Right lobe of liver (tissue), 6 donors: ENCODE results near the gene RUNX2. TPM values are rescaled to one million over a fixed set of nuclear protein-coding genes. Genes with fewer than 3 reads are reported as not detected.

ENCODE experiments used
- ATAC-seq, 4 donors: fragments of 200-7000 bp; cut with Tn5 transposase; one replicate each; pipeline ENCODE4 v1.9.1; 2020; ENCODE audit warnings: mild to moderate bottlenecking in 4 of 4, moderate library complexity in 4 of 4
- DNase-seq, 3 donors: peaks; one replicate each; pipeline ENCODE4 v3.0.0-alpha.2; 2020
- H3K27ac ChIP-seq, 3 donors: fragments of 200-600 bp; one replicate each; pipeline ENCODE4 v1.8.0; 2022
- H3K27me3 ChIP-seq, 2 donors: fragments of 200-600 bp; one replicate each; pipeline ENCODE4 v1.8.0; 2022
- H3K36me3 ChIP-seq, 4 donors: fragments of 200-600 bp; sonication (generic) in 1 of 4; one replicate each; pipeline versions ENCODE4 v1.5.1 to v1.8.0; 2017 to 2022; ENCODE audit warnings: control low read depth in 1 of 4
- H3K4me1 ChIP-seq, 4 donors: fragments of 200-600 bp; sonication (generic) in 1 of 4; one replicate each; pipeline versions ENCODE4 v1.5.1 to v1.8.0; 2017 to 2022; ENCODE audit warnings: control low read depth in 1 of 4
- H3K4me3 ChIP-seq, 3 donors: fragments of 200-600 bp; one replicate each; pipeline ENCODE4 v1.8.0; 2022
- H3K9me3 ChIP-seq, 4 donors: fragments of 200-600 bp; sonication (generic) in 1 of 4; one replicate each; pipeline versions ENCODE4 v1.5.1 to v1.8.0; 2017 to 2022; ENCODE audit warnings: control low read depth in 1 of 4
- POLR2A ChIP-seq: fragments of 450-650 bp; IDR thresholded peaks from one replicate; pipeline ENCODE4 v1.6.1; 2017; ENCODE audit warnings: antibody characterized with exemption, mild to moderate bottlenecking
- WGBS: methylation state at CpG from one replicate; pipeline ENCODE4 v1.1.6; 2018; ENCODE audit warnings: low coverage, low lambda C conversion rate; ENCODE audit not compliant: insufficient coverage; ENCODE audit errors: missing lambda C conversion rate; 5-methylcytosine and 5-hydroxymethylcytosine counted together
- intact Hi-C, 2 donors: fragments of 100-400 bp; cut with DNase I; formaldehyde crosslinking; loops; one replicate each; pipeline versions ENCODE4 v1.11.2 to v1.14.1; 2022
- total RNA-seq, 6 experiments: library from RNA; depleted of rRNA in 2 of 6; stranded (reverse); fragments of >200 nt in 2 of 6; fragmentation: NEBNext Ultra II Directional in 3 of 6; extraction: Animal tissue kit (Norgen Biotek cat#: 25700) in 3 of 6; gene quantifications; one replicate each; pipeline versions ENCODE4 v1.1.0 to v1.2.4, GENCODE V29; 2016 to 2023
- TF ChIP-seq, protein P1 (sequence below), 4 donors: fragments of 200-600 bp in 3 of 4; fragments of 450-650 bp in 1 of 4; IDR thresholded peaks; one replicate each; pipeline versions ENCODE4 v1.5.1 to v1.8.0; 2016 to 2022; ENCODE audit warnings: antibody characterized with exemption in 4 of 4, mild to moderate bottlenecking in 2 of 4
- donor health status: DM: no; HTN: yes; CAD: no.
- donor health status: DM: no; HTN: no; CAD: no.
- donor health status: DM: no; HTN: no; CAD: no.
- donor health status: DM: no; HTN: yes; CAD: no.
- donor health status: DM: no; HTN: yes; CAD: no.

RUNX2 gene
- total RNA-seq, 6 experiments from 2014 or later, result 0.15 to 0.80 (median 0.43) TPM

DNA sequence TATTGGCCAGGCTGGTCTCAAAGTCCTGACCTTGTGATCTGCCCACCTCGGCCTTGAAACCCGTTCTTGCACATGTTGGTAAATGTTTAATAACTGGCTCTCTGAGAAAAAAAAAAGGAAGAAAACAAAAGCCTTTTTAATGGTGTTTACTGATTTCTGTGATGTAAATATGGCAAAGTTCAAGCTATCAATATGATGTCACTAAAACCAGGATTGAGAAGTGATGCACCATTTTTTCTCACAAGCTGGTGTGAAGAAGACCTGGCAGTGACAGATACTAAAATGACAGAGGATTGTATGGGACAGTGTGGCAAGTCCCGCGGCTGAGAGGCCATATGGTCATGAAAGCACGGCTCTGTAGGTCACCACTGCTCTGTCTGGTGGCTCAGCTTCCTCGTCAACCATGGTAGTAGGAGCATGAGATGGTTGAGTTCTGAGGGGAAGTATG, 245.9 kb downstream of the RUNX2 start:
- no peak overlapping the region for H3K4me3 ChIP-seq
- H3K27ac ChIP-seq, result no peak overlapping the region
- no peaks in the 10 kb centered on the region for H3K4me1 ChIP-seq
- H3K9me3 ChIP-seq, result no peaks in the 10 kb centered on the region
- no peak for ATAC-seq
- H3K27me3 ChIP-seq, result no peaks in the 10 kb centered on the region
- 50% methylated on average over 6 of the region's 6 CpGs for WGBS
- no peak for TF ChIP-seq POLR2A
- TF ChIP-seq, protein P1, sequence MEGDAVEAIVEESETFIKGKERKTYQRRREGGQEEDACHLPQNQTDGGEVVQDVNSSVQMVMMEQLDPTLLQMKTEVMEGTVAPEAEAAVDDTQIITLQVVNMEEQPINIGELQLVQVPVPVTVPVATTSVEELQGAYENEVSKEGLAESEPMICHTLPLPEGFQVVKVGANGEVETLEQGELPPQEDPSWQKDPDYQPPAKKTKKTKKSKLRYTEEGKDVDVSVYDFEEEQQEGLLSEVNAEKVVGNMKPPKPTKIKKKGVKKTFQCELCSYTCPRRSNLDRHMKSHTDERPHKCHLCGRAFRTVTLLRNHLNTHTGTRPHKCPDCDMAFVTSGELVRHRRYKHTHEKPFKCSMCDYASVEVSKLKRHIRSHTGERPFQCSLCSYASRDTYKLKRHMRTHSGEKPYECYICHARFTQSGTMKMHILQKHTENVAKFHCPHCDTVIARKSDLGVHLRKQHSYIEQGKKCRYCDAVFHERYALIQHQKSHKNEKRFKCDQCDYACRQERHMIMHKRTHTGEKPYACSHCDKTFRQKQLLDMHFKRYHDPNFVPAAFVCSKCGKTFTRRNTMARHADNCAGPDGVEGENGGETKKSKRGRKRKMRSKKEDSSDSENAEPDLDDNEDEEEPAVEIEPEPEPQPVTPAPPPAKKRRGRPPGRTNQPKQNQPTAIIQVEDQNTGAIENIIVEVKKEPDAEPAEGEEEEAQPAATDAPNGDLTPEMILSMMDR (IDR thresholded peaks at IDR 0.05), result no peak
- H3K36me3 ChIP-seq, result no peaks in the 10 kb centered on the region
- DNase-seq, result no peak
- intact Hi-C loops, result no loop called here

DNA sequence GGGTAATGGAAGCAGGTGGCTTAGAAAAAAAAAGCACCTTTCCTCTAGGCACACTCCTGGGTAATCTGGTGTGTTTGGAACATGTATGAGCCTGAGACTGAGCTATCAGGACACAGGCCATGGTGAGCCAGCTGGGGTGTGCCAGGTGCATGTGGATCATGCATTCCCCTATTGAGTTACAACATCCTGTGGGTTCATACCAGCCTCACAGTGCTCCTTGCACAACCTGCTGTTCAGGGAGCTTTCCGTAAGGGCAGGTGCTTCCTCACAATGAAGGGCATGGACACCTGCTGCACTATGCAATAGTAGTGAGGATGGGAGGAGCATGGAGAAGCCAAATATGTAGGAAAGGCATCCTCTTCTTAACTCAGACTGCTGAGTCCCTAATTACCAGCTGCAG, 246.8 kb downstream of the RUNX2 start:
- H3K27ac ChIP-seq, result no peak overlapping the region
- H3K4me1 ChIP-seq, result no peaks in the 10 kb centered on the region
- no peaks in the 10 kb centered on the region for H3K27me3 ChIP-seq
- no CpG with 5 or more reads among the region's 1 CpG for WGBS
- H3K4me3 ChIP-seq, result no peak overlapping the region
- DNase-seq (no peak), ATAC-seq (no peak)
- TF ChIP-seq, protein P1 (IDR thresholded peaks at IDR 0.05), result no peak
- no peak for TF ChIP-seq POLR2A
- H3K36me3 ChIP-seq, result no peaks in the 10 kb centered on the region
- no peaks in the 10 kb centered on the region for H3K9me3 ChIP-seq
- intact Hi-C loops, result no loop called here

DNA sequence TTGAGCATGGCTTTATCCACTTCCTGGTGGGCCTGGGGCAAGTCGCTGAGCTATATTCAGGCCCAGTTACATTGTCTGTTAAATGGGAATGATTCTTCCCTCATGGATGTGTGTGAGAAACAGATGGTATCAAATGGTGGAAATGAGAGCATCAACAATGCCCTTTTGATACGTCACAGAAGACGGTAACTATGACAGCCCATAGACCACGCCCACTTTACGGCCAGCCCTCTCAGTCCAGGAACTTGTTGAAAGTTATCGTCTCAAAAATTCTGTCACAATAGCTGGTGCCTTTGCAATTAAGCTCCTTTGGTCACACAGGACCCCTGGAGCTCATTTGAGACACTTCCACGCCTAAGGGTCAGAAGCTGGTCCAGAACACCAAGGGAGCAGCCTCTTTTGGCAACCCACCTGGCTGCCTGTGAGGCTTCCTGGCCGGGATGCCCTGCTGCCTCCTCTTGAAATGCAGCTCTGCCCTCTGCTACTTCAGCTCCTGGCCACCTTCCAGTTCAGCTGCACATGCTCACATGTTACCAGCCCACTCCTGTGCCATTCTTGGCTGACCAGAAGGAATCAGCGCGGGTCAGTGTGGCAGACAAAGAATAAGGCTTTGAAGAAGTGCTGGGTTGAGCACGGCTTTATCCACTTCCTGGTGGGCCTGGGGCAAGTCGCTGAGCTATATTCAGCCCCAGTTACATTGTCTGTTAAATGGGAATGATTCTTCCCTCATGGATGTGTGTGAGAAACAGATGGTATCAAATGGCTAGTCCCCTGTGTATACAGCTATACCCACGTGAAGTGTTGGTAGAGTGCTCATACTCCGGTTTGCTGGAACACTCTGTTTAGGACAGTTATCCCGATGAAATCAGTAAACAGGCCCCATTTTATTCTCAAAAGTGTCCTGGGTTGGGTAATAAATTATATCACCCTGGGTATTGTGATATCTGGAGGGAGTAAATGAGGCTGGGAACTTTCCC, 248.8 kb downstream of the RUNX2 start:
- intact Hi-C loops, result no loop called here
- DNase-seq (no peak), ATAC-seq (no peak)

DNA sequence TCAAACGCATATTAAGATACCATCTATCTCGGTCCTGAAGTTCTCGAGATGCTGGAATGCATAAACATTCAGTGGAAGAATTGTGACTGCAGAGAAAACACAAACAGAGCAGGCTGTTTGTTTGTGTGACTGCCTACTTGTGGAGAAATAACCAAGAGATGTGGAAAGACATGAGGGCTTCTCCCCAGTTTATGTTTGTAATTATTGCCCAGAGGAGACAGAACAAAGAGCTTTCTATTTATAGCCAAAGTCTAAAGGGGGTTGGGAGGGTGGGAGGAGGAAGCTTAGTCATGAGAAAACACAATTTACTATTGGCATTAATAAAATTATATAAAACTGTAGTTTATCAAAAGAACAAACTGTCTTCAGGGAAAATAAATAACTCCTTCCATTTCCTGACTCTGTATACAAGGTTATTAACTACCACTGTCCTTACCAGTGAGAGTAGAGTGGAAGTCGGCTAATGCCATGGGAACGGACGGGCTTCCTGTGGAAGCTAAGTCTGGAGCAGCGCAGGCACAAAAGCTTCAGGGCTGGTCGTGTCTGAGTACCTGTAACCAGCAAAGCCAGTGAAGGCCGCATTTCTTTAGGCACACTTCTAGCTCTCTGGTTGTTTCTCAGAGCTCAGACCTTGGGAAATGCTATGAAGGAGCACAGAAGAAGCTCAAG, 249.8 kb downstream of the RUNX2 start:
- Histone ChIP-seq H3K36me3 (no peaks in the 10 kb centered on the region), H3K9me3 (no peaks in the 10 kb centered on the region), H3K4me3 (no peak overlapping the region), H3K4me1 (no peaks in the 10 kb centered on the region), H3K27ac (no peak overlapping the region), H3K27me3 (no peaks in the 10 kb centered on the region)
- TF ChIP-seq POLR2A, result no peak
- TF ChIP-seq, protein P1 (IDR thresholded peaks at IDR 0.05), result no peak
- DNase-seq (no peak), ATAC-seq (peak in 2 of 4 donors; percentile 29 to 72)
- intact Hi-C loops, result no loop called here
- WGBS, result 75% methylated on average over 9 of the region's 9 CpGs

More for the DNA sequence above, 248.8 kb downstream of the RUNX2 start:
- Histone ChIP-seq H3K9me3 (no peaks in the 10 kb centered on the region), H3K4me1 (no peaks in the 10 kb centered on the region), H3K27ac (no peak overlapping the region), H3K4me3 (no peak overlapping the region), H3K36me3 (no peaks in the 10 kb centered on the region), H3K27me3 (no peaks in the 10 kb centered on the region)
- no peak for TF ChIP-seq POLR2A
- TF ChIP-seq, protein P1 (IDR thresholded peaks at IDR 0.05), result no peak
- WGBS, result 84% methylated on average over 8 of the region's 15 CpGs
